Measurements from ENCODE around the gene ATP1B4.

Gene ATP1B4

DNA sequence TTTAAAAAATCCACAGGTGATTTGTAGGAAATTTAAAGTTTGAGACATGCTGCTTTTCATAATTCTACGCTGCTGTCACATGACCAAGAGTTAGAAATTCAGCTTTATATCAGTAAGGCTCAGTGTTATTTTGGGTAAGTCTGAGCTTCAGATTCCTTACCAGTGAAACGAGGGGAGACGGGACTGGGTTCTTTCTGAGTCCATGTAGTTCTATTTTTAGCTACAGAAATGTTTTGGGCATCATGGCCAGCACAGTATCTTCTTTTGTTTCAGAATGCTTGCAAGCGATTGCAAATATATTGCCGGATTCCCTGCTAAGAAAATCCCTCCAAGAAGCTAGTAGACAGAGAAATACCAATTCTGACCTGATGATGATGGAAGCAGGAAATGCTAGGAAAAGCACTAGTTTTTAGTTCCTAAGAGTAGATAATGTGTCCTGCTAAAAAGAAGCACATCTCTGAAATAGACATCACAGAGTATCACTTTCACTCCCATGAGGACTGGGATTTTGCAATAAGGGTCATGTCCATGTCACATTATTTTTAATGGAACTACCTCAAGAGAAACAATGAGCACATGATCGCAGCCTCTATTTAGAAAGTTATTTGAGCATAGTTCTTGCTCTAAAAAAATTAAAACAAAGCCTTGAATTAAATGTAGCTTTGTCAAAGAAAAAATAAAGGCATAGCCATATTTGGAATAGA lies 10.9 kb downstream of the ATP1B4 start:
- in situ Hi-C loops (cut with HindIII; ENCODE audit: low sequenced_read_pairs): no loop called here

- in situ Hi-C loops (cut with HindIII; ENCODE audit: low sequenced_read_pairs): no loop called here
Observed at GRCh38 chrX:120377179-120377578, 15.3 kb downstream of the ATP1B4 start.

GRCh38 chrX:120377715-120378114 lies 15.8 kb downstream of the ATP1B4 start:
- in situ Hi-C loops (cut with HindIII; ENCODE audit: low sequenced_read_pairs): no loop called here

DNA sequence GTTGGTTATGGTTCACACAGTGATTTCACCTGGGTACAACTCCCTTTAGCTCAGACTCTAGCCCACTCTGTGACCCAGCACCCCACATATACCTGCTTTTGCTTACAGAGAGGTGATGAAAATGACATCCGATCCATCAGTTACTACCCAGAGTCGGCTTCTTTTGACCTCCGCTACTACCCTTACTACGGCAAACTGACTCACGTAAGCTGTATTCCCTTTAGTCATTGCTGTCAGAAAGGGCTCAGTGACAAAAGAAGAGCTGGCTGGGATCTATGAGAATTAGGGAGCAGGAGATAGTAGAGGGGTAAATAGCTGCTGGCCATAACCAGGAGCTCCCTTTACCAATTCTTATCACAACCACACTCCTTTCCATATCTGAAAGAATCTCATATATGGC lies 16.7 kb downstream of the ATP1B4 start:
- in situ Hi-C loops (cut with HindIII; ENCODE audit: low sequenced_read_pairs): no loop called here

- in situ Hi-C loops (cut with HindIII; ENCODE audit: low sequenced_read_pairs): no loop called here
Observed at GRCh38 chrX:120379937-120380681, 18.2 kb downstream of the ATP1B4 start.

- in situ Hi-C loops (cut with HindIII; ENCODE audit: low sequenced_read_pairs): no loop called here
Observed at GRCh38 chrX:120380699-120381098, 18.8 kb downstream of the ATP1B4 start.

DNA sequence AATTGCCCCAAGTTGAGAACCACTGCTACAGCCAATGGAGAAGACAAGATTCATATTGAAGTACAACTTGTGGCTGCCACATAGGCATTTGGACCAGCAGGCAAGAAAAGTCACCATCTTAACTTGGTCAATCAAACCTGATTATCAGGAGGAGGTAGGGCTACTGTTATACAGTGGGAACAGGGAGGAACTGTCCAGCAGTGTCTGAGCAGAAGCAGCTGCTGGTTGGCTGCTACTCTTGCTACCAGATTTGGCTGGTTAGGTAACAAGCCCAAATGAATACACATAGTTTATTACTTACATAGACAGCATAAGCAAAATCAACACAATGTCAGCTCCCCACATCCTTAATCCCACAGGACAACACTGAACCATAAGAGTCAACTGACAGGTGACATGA lies 39.4 kb downstream of the ATP1B4 start:
- in situ Hi-C loops (cut with HindIII; ENCODE audit: low sequenced_read_pairs): no loop called here

GRCh38 chrX:120402369-120402768 lies 40.5 kb downstream of the ATP1B4 start:
- in situ Hi-C loops (cut with HindIII; ENCODE audit: low sequenced_read_pairs): no loop called here

DNA sequence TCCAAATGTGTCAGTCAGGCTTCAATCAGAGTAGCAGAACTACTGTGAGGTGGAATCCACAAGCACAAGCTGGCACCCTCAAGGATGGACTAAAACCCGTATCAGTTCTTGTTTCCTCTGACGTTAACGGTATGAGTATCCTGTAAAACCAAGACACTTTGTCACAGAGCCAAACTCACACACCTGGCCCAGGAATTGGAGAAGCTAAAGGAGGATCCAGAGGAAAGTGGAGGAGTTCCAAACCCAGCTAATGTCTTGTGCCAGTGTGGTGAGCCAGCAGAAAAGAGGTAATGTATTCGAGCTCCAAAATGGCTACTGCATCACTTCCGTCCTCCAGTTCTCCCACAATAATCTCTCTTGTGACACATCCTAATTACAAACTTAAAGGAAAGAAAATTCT lies 44.7 kb downstream of the ATP1B4 start:
- in situ Hi-C loops (cut with HindIII; ENCODE audit: low sequenced_read_pairs): no loop called here

DNA sequence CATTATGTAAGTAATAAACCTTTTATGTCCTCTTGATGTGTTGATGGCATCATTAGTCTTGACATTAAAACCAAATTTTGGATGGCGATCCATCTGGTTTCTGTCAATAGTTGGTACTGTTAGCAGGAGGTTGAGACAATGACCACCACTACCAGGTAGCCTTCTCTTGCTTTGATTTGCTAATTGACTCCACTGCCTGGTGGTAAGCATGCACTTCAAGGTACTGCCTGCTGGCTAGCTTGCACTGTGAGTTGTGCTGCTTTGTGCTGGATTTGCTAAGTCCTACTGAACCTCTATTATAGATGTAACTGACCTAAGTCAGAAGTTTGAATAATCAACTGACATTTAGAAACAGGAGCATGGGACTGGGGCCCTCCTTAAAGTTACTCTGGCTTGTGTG lies 46.3 kb downstream of the ATP1B4 start:
- in situ Hi-C loops (cut with HindIII; ENCODE audit: low sequenced_read_pairs): no loop called here

- in situ Hi-C loops (cut with HindIII; ENCODE audit: low sequenced_read_pairs): no loop called here
Observed at GRCh38 chrX:120419463-120419862, 57.6 kb downstream of the ATP1B4 start.

DNA sequence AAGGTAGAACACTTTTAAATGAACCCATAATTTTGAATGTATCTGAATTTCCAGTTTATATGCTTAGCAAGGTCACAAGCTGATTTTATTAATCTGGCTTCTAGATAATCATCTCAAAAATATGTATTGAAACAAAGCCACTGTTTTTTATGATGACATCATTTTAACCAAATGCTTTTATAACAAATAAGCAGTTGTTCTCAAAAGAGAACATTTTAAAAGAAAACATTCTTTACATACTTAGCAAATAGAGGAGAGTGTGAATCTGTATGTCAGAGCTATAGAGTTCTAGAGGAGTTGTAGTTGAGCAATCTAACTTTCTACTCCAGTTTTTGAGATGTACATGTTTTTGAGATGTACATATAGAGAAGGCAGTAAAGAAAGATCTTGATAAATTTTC lies 64.7 kb downstream of the ATP1B4 start:
- in situ Hi-C loops (cut with HindIII; ENCODE audit: low sequenced_read_pairs): no loop called here

DNA sequence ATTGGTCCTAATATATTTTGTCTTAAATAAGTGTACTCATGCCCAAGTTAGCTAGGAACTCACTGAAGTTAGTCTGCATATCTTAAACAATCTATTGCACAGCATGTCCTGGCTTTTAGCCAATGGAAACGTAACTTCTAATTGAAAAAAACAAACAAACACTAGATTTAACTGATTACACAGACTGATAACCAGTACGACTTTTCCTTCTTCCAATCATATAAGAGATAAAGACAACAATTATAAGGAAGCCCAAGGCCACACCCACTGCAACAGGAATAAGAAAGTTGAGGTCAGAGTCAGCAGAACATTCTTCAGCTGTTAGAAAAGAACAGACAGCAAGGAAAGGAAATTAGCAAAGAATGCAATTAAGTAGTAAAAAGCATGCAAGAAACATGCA lies 66.4 kb downstream of the ATP1B4 start:
- in situ Hi-C loops (cut with HindIII; ENCODE audit: low sequenced_read_pairs): no loop called here

- in situ Hi-C loops (cut with HindIII; ENCODE audit: low sequenced_read_pairs): no loop called here
Observed at GRCh38 chrX:120429776-120430540, 68.1 kb downstream of the ATP1B4 start.
